Choroid plexus epithelial cell (primary cell): ENCODE results near the gene APOL3.
"Not testable (repeated sequence)": the region's sequence is repeated elsewhere in the genome, so short reads cannot be mapped to it uniquely, and the experiment has no call there.

Experiments used
- DNase-seq: peaks from one replicate; pipeline ENCODE4 v3.0.0-alpha.2; 2010; ENCODE audit warnings: low read depth
- H3K4me3 ChIP-seq: 2 replicates; pipeline ENCODE4 v1.5.1; 2011; ENCODE audit warnings: low read depth, mild to moderate bottlenecking, control low read depth, low read length, moderate library complexity
- TF ChIP-seq, protein P1 (sequence below): conservative IDR thresholded peaks from 2 replicates; pipeline ENCODE4 v1.5.1; 2011; ENCODE audit warnings: low read depth, mild to moderate bottlenecking, control low read depth, inconsistent platforms, low read length, moderate library complexity

APOL3 gene

DNA sequence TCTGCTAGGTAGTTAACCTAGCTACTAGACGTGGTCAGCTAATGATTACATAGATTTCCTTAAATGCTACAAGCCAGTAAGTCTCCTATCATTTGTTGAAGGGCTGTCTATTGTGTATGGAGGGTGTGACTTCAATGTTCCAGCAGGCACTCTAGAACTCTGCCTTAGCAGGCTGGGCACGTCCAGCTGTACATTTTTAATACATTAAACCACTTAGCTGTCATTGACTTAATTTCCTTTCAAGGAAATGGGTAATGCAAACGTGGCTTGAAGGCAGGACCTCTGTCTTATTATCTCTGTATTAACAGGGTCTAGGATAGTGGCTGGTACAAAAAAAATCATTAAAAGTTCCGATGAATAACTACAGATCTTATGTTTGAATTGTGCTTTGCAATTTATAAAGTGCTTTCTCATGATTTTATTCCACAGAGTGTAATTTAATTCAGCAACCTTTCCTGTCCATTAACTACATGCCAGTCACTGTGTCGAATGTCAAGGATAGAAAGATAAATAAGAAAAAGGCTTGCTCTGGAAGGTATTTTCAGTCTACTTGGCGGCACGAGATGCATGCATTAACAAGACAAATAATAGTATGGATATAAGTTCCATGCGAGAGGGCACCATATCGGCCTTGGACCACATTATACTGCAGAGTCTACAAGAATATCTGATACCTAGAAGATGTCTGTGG lies 60.3 kb downstream of the APOL3 start:
- TF ChIP-seq, protein P1, sequence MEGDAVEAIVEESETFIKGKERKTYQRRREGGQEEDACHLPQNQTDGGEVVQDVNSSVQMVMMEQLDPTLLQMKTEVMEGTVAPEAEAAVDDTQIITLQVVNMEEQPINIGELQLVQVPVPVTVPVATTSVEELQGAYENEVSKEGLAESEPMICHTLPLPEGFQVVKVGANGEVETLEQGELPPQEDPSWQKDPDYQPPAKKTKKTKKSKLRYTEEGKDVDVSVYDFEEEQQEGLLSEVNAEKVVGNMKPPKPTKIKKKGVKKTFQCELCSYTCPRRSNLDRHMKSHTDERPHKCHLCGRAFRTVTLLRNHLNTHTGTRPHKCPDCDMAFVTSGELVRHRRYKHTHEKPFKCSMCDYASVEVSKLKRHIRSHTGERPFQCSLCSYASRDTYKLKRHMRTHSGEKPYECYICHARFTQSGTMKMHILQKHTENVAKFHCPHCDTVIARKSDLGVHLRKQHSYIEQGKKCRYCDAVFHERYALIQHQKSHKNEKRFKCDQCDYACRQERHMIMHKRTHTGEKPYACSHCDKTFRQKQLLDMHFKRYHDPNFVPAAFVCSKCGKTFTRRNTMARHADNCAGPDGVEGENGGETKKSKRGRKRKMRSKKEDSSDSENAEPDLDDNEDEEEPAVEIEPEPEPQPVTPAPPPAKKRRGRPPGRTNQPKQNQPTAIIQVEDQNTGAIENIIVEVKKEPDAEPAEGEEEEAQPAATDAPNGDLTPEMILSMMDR = no peak
- no peak overlapping the region for H3K4me3 ChIP-seq
- no peak for DNase-seq

DNA sequence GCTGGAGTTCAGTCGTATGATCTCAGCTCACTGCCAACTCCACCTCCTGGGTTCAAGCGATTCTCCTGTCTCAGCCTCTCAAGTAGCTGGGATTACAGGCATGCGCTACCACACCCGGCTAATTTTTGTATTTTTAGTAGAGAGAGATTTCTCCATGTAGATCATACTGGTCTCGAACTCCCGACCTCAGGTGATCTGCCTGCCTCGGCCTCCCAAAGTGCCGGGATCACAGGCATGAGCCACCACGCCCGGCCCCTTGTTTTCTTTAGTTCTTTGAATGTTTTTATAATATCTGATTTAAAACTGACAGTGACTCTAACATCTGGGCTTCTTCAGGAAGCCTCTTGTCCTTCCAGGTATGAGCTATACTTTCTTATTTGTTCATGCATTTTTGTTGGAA lies 61.0 kb downstream of the APOL3 start:
- not testable (repeated sequence) for DNase-seq, H3K4me3 ChIP-seq

DNA sequence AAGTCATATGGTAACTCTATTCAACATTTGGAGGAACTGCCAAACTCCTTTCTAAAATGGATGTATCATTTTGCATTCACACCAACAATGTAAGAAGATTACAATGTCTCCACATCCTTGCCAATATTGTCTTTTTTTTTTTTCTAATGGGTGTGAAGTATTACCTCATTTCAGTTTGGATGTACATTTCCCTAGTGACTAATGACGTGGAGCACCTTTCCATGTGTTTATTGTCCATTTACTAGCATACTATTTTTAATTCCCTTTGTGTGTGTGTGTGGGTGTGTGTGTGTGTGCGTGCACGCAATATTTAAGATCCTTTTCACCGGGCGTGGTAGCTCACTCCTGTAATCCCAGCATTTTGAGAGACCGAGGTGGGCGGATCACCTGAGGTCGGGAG lies 62.7 kb downstream of the APOL3 start:
- TF ChIP-seq, protein P1 = no peak
- DNase-seq = no peak
- no peak overlapping the region for H3K4me3 ChIP-seq

DNA sequence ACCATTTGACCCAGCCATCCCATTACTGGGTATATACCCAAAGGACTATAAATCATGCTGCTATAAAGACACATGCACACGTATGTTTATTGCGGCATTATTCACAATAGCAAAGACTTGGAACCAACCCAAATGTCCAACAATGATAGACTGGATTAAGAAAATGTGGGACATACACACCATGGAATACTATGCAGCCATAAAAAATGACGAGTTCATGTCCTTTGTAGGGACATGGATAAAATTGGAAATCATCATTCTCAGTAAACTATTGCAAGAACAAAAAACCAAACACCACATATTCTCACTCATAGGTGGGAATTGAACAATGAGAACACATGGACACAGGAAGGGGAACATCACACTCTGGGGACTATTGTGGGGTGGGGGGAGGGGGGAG lies 69.8 kb downstream of the APOL3 start:
- H3K4me3 ChIP-seq, DNase-seq: not testable (repeated sequence)
